Measurements from ENCODE around the gene CCDC27. TPM values are rescaled to one million over a fixed set of nuclear protein-coding genes. Genes with fewer than 3 reads are reported as not detected.

CCDC27 gene
- total RNA-seq, 1 donor from 2014 or later: not detected

- DNase-seq (ENCODE audit: extremely low spot score, unreplicated experiment): no peak
- no peaks in the 10 kb centered on the region for H3K9me3 Mint-ChIP-seq
- H3K27me3 Mint-ChIP-seq: no peaks in the 10 kb centered on the region
- H3K4me3 Mint-ChIP-seq: no peak overlapping the region
- peak; percentile 53 for TF ChIP-seq CTCF (conservative IDR thresholded peaks at IDR 0.05)
- no peaks in the 10 kb centered on the region for H3K4me1 Mint-ChIP-seq (ENCODE audit: unreplicated experiment)
- peaks cover 12% of the 10 kb centered on the region for H3K36me3 Mint-ChIP-seq
- peak overlapping the region; percentile 66 for H3K27ac Mint-ChIP-seq
Observed at GRCh38 chr1:3785456-3786157, 33.4 kb downstream of the CCDC27 start.

GRCh38 chr1:3786468-3787348 is 34.5 kb downstream of the CCDC27 start:
- Mint-ChIP-seq H3K27ac (no peak overlapping the region), H3K4me3 (no peak overlapping the region), H3K9me3 (no peaks in the 10 kb centered on the region), H3K4me1 (ENCODE audit: unreplicated experiment) (no peaks in the 10 kb centered on the region), H3K27me3 (no peaks in the 10 kb centered on the region), H3K36me3 (peaks cover 8% of the 10 kb centered on the region)
- TF ChIP-seq CTCF (conservative IDR thresholded peaks at IDR 0.05): no peak
- DNase-seq (ENCODE audit: extremely low spot score, unreplicated experiment): no peak

DNA sequence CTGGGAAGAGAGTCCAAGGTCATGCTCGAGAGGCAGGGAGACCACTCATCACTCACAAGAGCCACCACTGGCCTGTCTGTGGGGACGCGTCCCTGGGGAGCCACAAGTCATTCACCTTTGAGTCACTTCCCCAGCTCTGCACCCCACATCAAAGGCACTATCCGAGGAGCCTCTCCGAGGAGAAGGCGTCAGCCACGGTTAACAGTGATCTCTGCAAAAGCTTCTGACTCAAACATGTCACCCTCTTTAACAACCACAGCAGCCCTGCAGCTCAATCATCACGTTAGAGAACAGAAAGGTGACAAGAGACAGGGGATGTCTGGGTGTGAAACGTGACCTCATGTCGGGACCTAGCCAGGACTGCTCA is 35.1 kb downstream of the CCDC27 start:
- H3K4me1 Mint-ChIP-seq (ENCODE audit: unreplicated experiment): no peaks in the 10 kb centered on the region
- H3K27ac Mint-ChIP-seq: no peak overlapping the region
- DNase-seq (ENCODE audit: extremely low spot score, unreplicated experiment): no peak
- no peak for TF ChIP-seq CTCF (conservative IDR thresholded peaks at IDR 0.05)
- H3K36me3 Mint-ChIP-seq: peaks cover 8% of the 10 kb centered on the region
- no peaks in the 10 kb centered on the region for H3K27me3 Mint-ChIP-seq
- no peaks in the 10 kb centered on the region for H3K9me3 Mint-ChIP-seq
- H3K4me3 Mint-ChIP-seq: no peak overlapping the region

DNA sequence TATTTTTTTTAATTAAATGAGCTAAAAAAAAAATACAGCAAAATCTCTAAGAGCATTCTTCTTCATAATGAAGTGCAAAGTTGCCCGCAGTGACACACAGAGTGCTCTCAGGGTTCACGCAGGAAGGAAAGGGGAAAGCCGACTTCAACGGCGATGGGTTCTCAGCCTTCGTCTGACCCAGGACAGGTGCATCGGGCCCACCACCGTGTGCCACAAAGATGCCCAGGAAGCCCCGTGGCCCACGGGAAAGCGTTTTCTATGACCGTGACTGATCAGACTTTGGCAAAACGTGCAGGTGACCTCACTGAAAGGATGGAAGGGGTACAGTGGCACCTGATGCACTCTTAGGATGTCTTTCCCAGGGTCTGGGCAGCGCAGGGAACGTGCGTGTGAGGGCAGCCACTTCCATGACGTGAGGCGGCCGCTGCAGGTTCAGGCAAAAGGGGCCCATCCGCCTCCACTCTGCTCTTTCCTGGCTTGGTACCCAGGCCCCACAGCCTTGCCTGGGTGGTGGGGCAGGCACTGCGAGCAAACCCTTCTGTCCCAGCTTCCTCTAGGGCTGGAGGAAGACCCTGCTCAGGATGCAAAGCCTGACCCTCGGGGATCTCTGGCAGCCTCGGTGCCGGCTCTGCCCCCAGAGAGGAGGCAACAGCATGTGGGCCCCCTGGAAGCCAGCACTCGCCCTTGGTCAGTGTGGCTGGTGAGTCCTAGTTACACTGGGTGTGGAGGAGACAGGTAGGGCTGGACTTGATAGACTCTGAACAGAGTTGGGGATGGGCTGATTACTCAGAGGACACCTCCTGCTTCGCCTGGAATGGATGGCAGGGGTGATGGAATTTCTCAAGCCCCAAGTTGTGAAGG is 35.7 kb downstream of the CCDC27 start:
- DNase-seq (ENCODE audit: extremely low spot score, unreplicated experiment): no peak
- TF ChIP-seq CTCF (conservative IDR thresholded peaks at IDR 0.05): no peak
- peaks cover 8% of the 10 kb centered on the region for H3K36me3 Mint-ChIP-seq
- H3K4me1 Mint-ChIP-seq (ENCODE audit: unreplicated experiment): no peaks in the 10 kb centered on the region
- H3K27ac Mint-ChIP-seq: no peak overlapping the region
- H3K4me3 Mint-ChIP-seq: no peak overlapping the region
- H3K27me3 Mint-ChIP-seq: no peaks in the 10 kb centered on the region
- H3K9me3 Mint-ChIP-seq: no peaks in the 10 kb centered on the region

- TF ChIP-seq CTCF (conservative IDR thresholded peaks at IDR 0.05): no peak
- H3K27me3 Mint-ChIP-seq: no peaks in the 10 kb centered on the region
- no peak overlapping the region for H3K4me3 Mint-ChIP-seq
- no peak for DNase-seq (ENCODE audit: extremely low spot score, unreplicated experiment)
- no peak overlapping the region for H3K27ac Mint-ChIP-seq
- no peaks in the 10 kb centered on the region for H3K9me3 Mint-ChIP-seq
- peaks cover 8% of the 10 kb centered on the region for H3K36me3 Mint-ChIP-seq
- peaks cover 6% of the 10 kb centered on the region for H3K4me1 Mint-ChIP-seq (ENCODE audit: unreplicated experiment)
Observed at GRCh38 chr1:3788756-3789420, 36.6 kb downstream of the CCDC27 start.
